ENCODE measurements around the gene IQGAP1. TPM values are rescaled to one million over a fixed set of nuclear protein-coding genes. Genes with fewer than 3 reads are reported as not detected.

Gene IQGAP1
- total RNA-seq, 1 experiment from 2014 or later = 106 TPM

GRCh38 chr15:90449206-90449735 lies 61.2 kb downstream of the IQGAP1 start:
- TF ChIP-seq ZNF671 (CRISPR knock-in tag; IDR thresholded peaks at IDR 0.05) (no peak), TP53 (CRISPR knock-in tag; IDR thresholded peaks at IDR 0.05) (no peak), CREM (CRISPR knock-in tag; IDR thresholded peaks at IDR 0.05) (no peak), NFYB (CRISPR knock-in tag; conservative IDR thresholded peaks at IDR 0.05; ENCODE audit: low read depth) (no peak), NFATC4 (CRISPR knock-in tag; IDR thresholded peaks at IDR 0.05) (no peak), ZNF121 (CRISPR knock-in tag; IDR thresholded peaks at IDR 0.05) (no peak), ZNF423 (CRISPR knock-in tag; IDR thresholded peaks at IDR 0.05) (no peak), ARID4B (CRISPR knock-in tag; IDR thresholded peaks at IDR 0.05; ENCODE audit: borderline replicate concordance) (no peak), ZBTB21 (CRISPR knock-in tag; IDR thresholded peaks at IDR 0.05; ENCODE audit: borderline replicate concordance) (no peak), IRF2 (CRISPR knock-in tag; IDR thresholded peaks at IDR 0.05; ENCODE audit: borderline replicate concordance, low read depth) (no peak), ZNF281 (CRISPR knock-in tag; IDR thresholded peaks at IDR 0.05) (no peak), NR3C1 (CRISPR knock-in tag; conservative IDR thresholded peaks at IDR 0.05; ENCODE audit: low read depth) (no peak)
- ATAC-seq (no peak), DNase-seq (ENCODE audit: low spot score) (no peak)
- no peak overlapping the region for H3K27ac Mint-ChIP-seq
- H3K9me3 Mint-ChIP-seq = no peaks in the 10 kb centered on the region
- ChIA-PET CTCF (interaction anchor here (1.3 to 3.2 kb wide), 2 partner anchors 129 kb away, joined by 7 to 22 read pairs; no protein-coding TSS in a partner anchor), POLR2A (interaction anchor here (0.7 kb wide), 1 partner anchor 61 kb away, joined by 3 read pairs; the partner anchor contains the start of gene IQGAP1)
- H3K4me3 Mint-ChIP-seq = no peak overlapping the region
- H3K36me3 Mint-ChIP-seq = peaks cover 37% of the 10 kb centered on the region
- no peaks in the 10 kb centered on the region for H3K27me3 Mint-ChIP-seq (ENCODE audit: low read depth)
- H3K4me1 Mint-ChIP-seq = peaks cover 17% of the 10 kb centered on the region

GRCh38 chr15:90451053-90451850 lies 63.2 kb downstream of the IQGAP1 start:
- H3K4me3 Mint-ChIP-seq = no peak overlapping the region
- H3K27ac Mint-ChIP-seq = peak overlapping the region; percentile 86
- peaks cover 17% of the 10 kb centered on the region for H3K4me1 Mint-ChIP-seq
- no peaks in the 10 kb centered on the region for H3K27me3 Mint-ChIP-seq (ENCODE audit: low read depth)
- DNase-seq (ENCODE audit: low spot score) (no peak), ATAC-seq (peak; percentile 97)
- H3K36me3 Mint-ChIP-seq = peaks cover 48% of the 10 kb centered on the region
- POLR2A ChIA-PET = interaction anchor here (0.7 to 1.1 kb wide), 3 partner anchors 13 to 64 kb away, joined by 3 to 4 read pairs (median 4); partner anchors contain the start of gene IQGAP1
- CTCF ChIA-PET = interaction anchor here (0.6 to 3.2 kb wide), 10 partner anchors 9 to 191 kb away, joined by 3 to 22 read pairs (median 4); no protein-coding TSS in a partner anchor
- H3K9me3 Mint-ChIP-seq = no peaks in the 10 kb centered on the region
- TF ChIP-seq AFF4 (CRISPR knock-in tag; IDR thresholded peaks at IDR 0.05; ENCODE audit: borderline replicate concordance) (no peak), CDX4 (CRISPR knock-in tag; IDR thresholded peaks at IDR 0.05; ENCODE audit: borderline replicate concordance) (no peak), NFYB (CRISPR knock-in tag; conservative IDR thresholded peaks at IDR 0.05; ENCODE audit: low read depth) (no peak), PRRX2 (CRISPR knock-in tag; IDR thresholded peaks at IDR 0.05) (no peak), ZMAT4 (CRISPR knock-in tag; IDR thresholded peaks at IDR 0.05) (no peak), ZNF138 (CRISPR knock-in tag; conservative IDR thresholded peaks at IDR 0.05) (no peak), OVOL2 (CRISPR knock-in tag; IDR thresholded peaks at IDR 0.05; ENCODE audit: borderline replicate concordance) (no peak), ATF3 (CRISPR knock-in tag; conservative IDR thresholded peaks at IDR 0.05) (no peak)

Measured in WTC11 (cell line).